Osteoblast (primary cell): ENCODE measurements around the gene ASIC3. TPM values are rescaled to one million over a fixed set of nuclear protein-coding genes. Genes with fewer than 3 reads are reported as not detected.

ENCODE experiments used
- DNase-seq: peaks from one replicate; pipeline ENCODE4 v3.0.0; 2011; ENCODE audit warnings: low spot score, mixed read lengths; ENCODE audit not compliant: insufficient read length; ENCODE audit errors: missing footprints
- H2AFZ ChIP-seq: 2 replicates; pipeline ENCODE4 v1.6.0; 2011; ENCODE audit warnings: mild to moderate bottlenecking, low read length
- H3K27ac ChIP-seq: 2 replicates; pipeline ENCODE4 v1.5.1; 2011; ENCODE audit warnings: mild to moderate bottlenecking, low read depth, low read length, moderate library complexity
- H3K27me3 ChIP-seq: 2 replicates; pipeline ENCODE4 v1.6.0; 2012; ENCODE audit warnings: mild to moderate bottlenecking, control low read depth, inconsistent platforms, low read length, moderate library complexity; ENCODE audit not compliant: insufficient read depth
- H3K36me3 ChIP-seq: 2 replicates; pipeline ENCODE4 v1.5.1; 2011; ENCODE audit warnings: mild to moderate bottlenecking, low read length, control low read depth, moderate library complexity; ENCODE audit not compliant: insufficient read depth
- H3K4me1 ChIP-seq: 2 replicates; pipeline ENCODE4 v1.5.1; 2011; ENCODE audit warnings: mild to moderate bottlenecking, low read length, control low read depth, moderate library complexity; ENCODE audit not compliant: insufficient read depth
- H3K4me2 ChIP-seq: 2 replicates; pipeline ENCODE4 v1.6.0; 2011; ENCODE audit warnings: mild to moderate bottlenecking, low read length; ENCODE audit not compliant: insufficient read depth
- H3K4me3 ChIP-seq: fragments of 200-600 bp; sonication (generic); 3 replicates; pipeline ENCODE4 v1.5.1; 2012; ENCODE audit warnings: mild to moderate bottlenecking, low read length, inconsistent platforms; ENCODE audit not compliant: insufficient read depth
- H3K79me2 ChIP-seq: 2 replicates; pipeline ENCODE4 v1.6.0; 2012; ENCODE audit warnings: mild to moderate bottlenecking, low read length, control low read depth, inconsistent platforms; ENCODE audit not compliant: insufficient read depth
- H3K9me3 ChIP-seq: 2 replicates; pipeline ENCODE4 v1.5.1; 2011; ENCODE audit warnings: low read depth, low read length, control low read depth
- H4K20me1 ChIP-seq: 2 replicates; pipeline ENCODE4 v1.6.0; 2012; ENCODE audit warnings: mild to moderate bottlenecking, low read length, control low read depth; ENCODE audit not compliant: insufficient read depth
- CTCF ChIP-seq: IDR thresholded peaks from 2 replicates; pipeline ENCODE4 v1.5.1; 2011; ENCODE audit warnings: mild to moderate bottlenecking, low read depth, low read length, moderate library complexity; ENCODE audit errors: extremely low read depth
- total RNA-seq: library from RNA; depleted of rRNA; stranded (reverse); fragments of >200 nt; gene quantifications from 2 replicates; pipeline ENCODE4 v1.2.3, GENCODE V29; 2012

The ASIC3 gene
- total RNA-seq, 1 donor, result under 0.01 TPM

GRCh38 chr7:151091988-151092387 is 43.7 kb downstream of the ASIC3 start:
- no peak overlapping the region for H2AFZ ChIP-seq
- peaks cover 24% of the 10 kb centered on the region for H3K4me1 ChIP-seq
- no peak overlapping the region for H3K4me2 ChIP-seq
- H3K79me2 ChIP-seq, result peaks cover 97% of the 10 kb centered on the region
- H3K9me3 ChIP-seq, result no peaks in the 10 kb centered on the region
- no peak overlapping the region for H3K27ac ChIP-seq
- no peaks in the 10 kb centered on the region for H3K27me3 ChIP-seq
- DNase-seq, result no peak
- peaks cover 72% of the 10 kb centered on the region for H4K20me1 ChIP-seq
- no peak for TF ChIP-seq CTCF
- H3K36me3 ChIP-seq, result peaks cover 7% of the 10 kb centered on the region
- no peak overlapping the region for H3K4me3 ChIP-seq

GRCh38 chr7:151093748-151094147 is 45.4 kb downstream of the ASIC3 start:
- H3K4me2 ChIP-seq, result no peak overlapping the region
- peaks cover 11% of the 10 kb centered on the region for H3K4me1 ChIP-seq
- H4K20me1 ChIP-seq, result peaks cover 81% of the 10 kb centered on the region
- peaks cover 7% of the 10 kb centered on the region for H3K36me3 ChIP-seq
- H3K9me3 ChIP-seq, result no peaks in the 10 kb centered on the region
- no peak overlapping the region for H3K4me3 ChIP-seq
- H3K79me2 ChIP-seq, result peaks cover 95% of the 10 kb centered on the region
- H3K27me3 ChIP-seq, result no peaks in the 10 kb centered on the region
- H2AFZ ChIP-seq, result no peak overlapping the region
- no peak overlapping the region for H3K27ac ChIP-seq
- TF ChIP-seq CTCF, result no peak
- no peak for DNase-seq

- H3K27ac ChIP-seq, result no peak overlapping the region
- H3K27me3 ChIP-seq, result no peaks in the 10 kb centered on the region
- H4K20me1 ChIP-seq, result peaks cover 78% of the 10 kb centered on the region
- peaks cover 91% of the 10 kb centered on the region for H3K79me2 ChIP-seq
- TF ChIP-seq CTCF, result no peak
- H2AFZ ChIP-seq, result no peak overlapping the region
- no peak overlapping the region for H3K4me2 ChIP-seq
- no peak overlapping the region for H3K4me3 ChIP-seq
- H3K9me3 ChIP-seq, result no peaks in the 10 kb centered on the region
- peaks cover 2% of the 10 kb centered on the region for H3K4me1 ChIP-seq
- DNase-seq, result no peak
- H3K36me3 ChIP-seq, result peaks cover 7% of the 10 kb centered on the region
Measured at GRCh38 chr7:151094675-151095074, 46.3 kb downstream of the ASIC3 start.

- H3K79me2 ChIP-seq, result peaks cover 91% of the 10 kb centered on the region
- H3K36me3 ChIP-seq, result peaks cover 7% of the 10 kb centered on the region
- no peak overlapping the region for H2AFZ ChIP-seq
- H3K4me1 ChIP-seq, result no peaks in the 10 kb centered on the region
- H3K27me3 ChIP-seq, result no peaks in the 10 kb centered on the region
- no peak overlapping the region for H3K27ac ChIP-seq
- no peak overlapping the region for H3K4me2 ChIP-seq
- no peak for TF ChIP-seq CTCF
- no peak overlapping the region for H3K4me3 ChIP-seq
- H3K9me3 ChIP-seq, result no peaks in the 10 kb centered on the region
- H4K20me1 ChIP-seq, result peaks cover 78% of the 10 kb centered on the region
- DNase-seq, result peak; percentile 73
Measured at GRCh38 chr7:151095123-151095797, 46.9 kb downstream of the ASIC3 start.
